Pancreas (tissue), 10 donors: ENCODE measurements around the gene KCNIP1. TPM values are rescaled to one million over a fixed set of nuclear protein-coding genes. Genes with fewer than 3 reads are reported as not detected.

Experiments
- ATAC-seq, 4 donors: fragments of 200-7000 bp; cut with Tn5 transposase; one replicate each; pipeline versions ENCODE4 v1.8.0 to v1.9.1; 2020; ENCODE audit warnings: mild to moderate bottlenecking in 4 of 4, moderate library complexity in 4 of 4
- DNase-seq, 6 donors: peaks; one replicate each; pipeline ENCODE4 v3.0.0-alpha.2; 2020
- FAIRE-seq: peaks from 2 replicates; lab custom pipeline; 2012; peaks lifted over from hg19 to GRCh38; lab: Jason Lieb, UNC
- H3K27ac ChIP-seq, 4 donors: fragments of 200-600 bp; sonication (generic); 1 replicate in 3 of 4; 2 replicates in 1 of 4; pipeline versions ENCODE4 v1.5.0 to v1.8.0; 2020
- H3K27me3 ChIP-seq, 4 donors: fragments of 200-600 bp; one replicate each; pipeline ENCODE4 v1.8.0; 2021
- H3K36me3 ChIP-seq, 3 donors: fragments of 200-600 bp; sonication (generic) in 1 of 3; one replicate each; pipeline versions ENCODE4 v1.5.0 to v1.8.0; 2020 to 2021
- H3K4me1 ChIP-seq, 3 donors: fragments of 200-600 bp; one replicate each; pipeline ENCODE4 v1.8.0; 2021
- H3K4me3 ChIP-seq, 4 donors: fragments of 200-600 bp; sonication (generic) in 2 of 4; one replicate each; pipeline versions ENCODE4 v1.5.0 to v1.8.0; 2020 to 2021
- H3K9me3 ChIP-seq, 4 donors: fragments of 200-600 bp; one replicate each; pipeline ENCODE4 v1.8.0; 2021
- WGBS, 2 donors: extraction: QIAGEN DNeasy Blood & Tissue Kit; methylation state at CpG; one replicate each; pipeline ENCODE4 v1.1.7; 2013; 5-methylcytosine and 5-hydroxymethylcytosine counted together
- intact Hi-C, 3 donors: fragments of 100-400 bp; cut with DNase I; formaldehyde crosslinking; loops; one replicate each; pipeline versions ENCODE4 v1.11.1 to v1.14.2; 2022
- polyA plus RNA-seq, 2 donors: library from polyadenylated mRNA; stranded (reverse); fragments of 200-250 nt; gene quantifications; one replicate each; pipeline ENCODE4 v1.2.3, GENCODE V29; 2013
- total RNA-seq, 6 donors: library from RNA; stranded (reverse); fragmentation: NEBNext Ultra II Directional in 4 of 6; extraction: Animal tissue kit (Norgen Biotek cat#: 25700) in 4 of 6; gene quantifications; one replicate each; pipeline versions ENCODE4 v1.2.1 to v1.2.4, GENCODE V29; 2021 to 2023
- TF ChIP-seq, protein P1 (sequence below), 4 donors: fragments of 200-600 bp; sonication (generic) in 3 of 4; IDR thresholded peaks; one replicate each; pipeline versions ENCODE4 v1.5.0 to v1.8.0; 2021; ENCODE audit warnings: antibody characterized with exemption in 4 of 4
- donor health status: healthy with polysubstance abuse.
- donor health status: DM: no; HTN: no; CAD: no; lungs with moderate emphysema.
- donor health status: DM: no; HTN: no; CAD: no.
- donor health status: control.
- donor health status: control.
- donor health status: Bipolar disorder and iron deficiency.
- donor health status: DM: yes; HTN: yes; CAD: no.
- donor health status: DM: no; HTN: no; CAD: no.
- donor health status: DM: no; HTN: no; CAD: no.
- donor health status: DM: yes; HTN: yes; CAD: no.

The KCNIP1 gene
- total and polyA plus RNA-seq, 8 donors = 0.31 to 10.3 (median 1.1) TPM

DNA sequence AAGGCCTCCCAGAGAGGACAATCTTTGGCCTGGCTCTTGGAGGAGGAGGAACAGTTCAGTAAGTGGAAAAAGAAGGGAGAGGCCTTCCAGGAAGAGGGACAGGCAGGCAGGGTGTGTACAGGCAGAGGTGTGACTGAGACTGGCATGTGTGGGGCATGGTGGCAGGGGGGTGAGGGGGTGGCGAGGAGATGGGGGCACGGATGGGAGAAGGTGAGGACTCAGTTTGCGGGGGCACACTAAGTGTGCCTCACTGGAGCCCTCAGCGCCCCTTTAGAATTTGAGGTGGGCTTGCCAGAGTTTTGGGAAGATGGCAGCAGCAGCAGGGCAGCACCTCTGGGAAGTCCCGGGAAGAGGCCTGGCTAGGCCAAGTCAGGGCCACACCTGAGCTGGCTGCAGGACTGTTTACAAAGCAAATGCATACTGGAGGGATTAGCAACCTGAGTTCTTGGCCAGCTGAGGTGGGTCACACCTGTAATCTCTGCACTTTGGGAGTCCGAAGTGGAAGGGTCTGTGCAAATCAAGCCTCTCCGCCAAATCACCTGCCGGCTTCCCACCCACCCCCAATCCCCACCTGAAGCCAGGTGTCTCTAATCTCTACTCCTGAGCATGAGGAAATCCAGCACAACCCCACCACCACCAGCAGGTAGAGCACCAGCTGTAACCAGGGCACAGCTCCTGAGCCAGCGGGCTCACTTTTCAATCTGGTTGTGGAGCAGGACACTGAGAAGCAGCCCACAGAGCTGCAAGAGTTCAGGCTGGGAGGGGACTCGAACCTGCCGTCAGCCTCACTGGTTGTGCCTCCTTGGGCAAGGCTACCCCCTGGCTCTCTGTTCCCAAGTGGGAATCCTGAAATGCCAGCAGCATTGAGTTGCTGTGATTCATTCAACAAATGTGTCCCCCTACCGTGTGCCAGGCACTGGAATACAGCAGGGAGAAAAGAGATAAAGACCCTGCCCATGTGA lies 269.5 kb downstream of the KCNIP1 start:
- Histone ChIP-seq H3K4me1 (peaks cover 0 to 3% (median 0%) of the 10 kb centered on the region in 3 donors), H3K27ac (peak overlapping the region in 2 of 4 donors; percentile 37), H3K9me3 (no peaks in the 10 kb centered on the region), H3K4me3 (no peak overlapping the region), H3K27me3 (no peaks in the 10 kb centered on the region), H3K36me3 (no peaks in the 10 kb centered on the region)
- FAIRE-seq (no peak), DNase-seq (peak in 4 of 6 donors; percentile 65 to 88 (median 72)), ATAC-seq (peak; percentile 83 to 94 (median 90))
- 61 to 77% methylated on average over 12 of the region's 12 CpGs for WGBS, 2 donors
- intact Hi-C loops = no loop called here
- TF ChIP-seq, protein P1, sequence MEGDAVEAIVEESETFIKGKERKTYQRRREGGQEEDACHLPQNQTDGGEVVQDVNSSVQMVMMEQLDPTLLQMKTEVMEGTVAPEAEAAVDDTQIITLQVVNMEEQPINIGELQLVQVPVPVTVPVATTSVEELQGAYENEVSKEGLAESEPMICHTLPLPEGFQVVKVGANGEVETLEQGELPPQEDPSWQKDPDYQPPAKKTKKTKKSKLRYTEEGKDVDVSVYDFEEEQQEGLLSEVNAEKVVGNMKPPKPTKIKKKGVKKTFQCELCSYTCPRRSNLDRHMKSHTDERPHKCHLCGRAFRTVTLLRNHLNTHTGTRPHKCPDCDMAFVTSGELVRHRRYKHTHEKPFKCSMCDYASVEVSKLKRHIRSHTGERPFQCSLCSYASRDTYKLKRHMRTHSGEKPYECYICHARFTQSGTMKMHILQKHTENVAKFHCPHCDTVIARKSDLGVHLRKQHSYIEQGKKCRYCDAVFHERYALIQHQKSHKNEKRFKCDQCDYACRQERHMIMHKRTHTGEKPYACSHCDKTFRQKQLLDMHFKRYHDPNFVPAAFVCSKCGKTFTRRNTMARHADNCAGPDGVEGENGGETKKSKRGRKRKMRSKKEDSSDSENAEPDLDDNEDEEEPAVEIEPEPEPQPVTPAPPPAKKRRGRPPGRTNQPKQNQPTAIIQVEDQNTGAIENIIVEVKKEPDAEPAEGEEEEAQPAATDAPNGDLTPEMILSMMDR (IDR thresholded peaks at IDR 0.05) = no peak

DNA sequence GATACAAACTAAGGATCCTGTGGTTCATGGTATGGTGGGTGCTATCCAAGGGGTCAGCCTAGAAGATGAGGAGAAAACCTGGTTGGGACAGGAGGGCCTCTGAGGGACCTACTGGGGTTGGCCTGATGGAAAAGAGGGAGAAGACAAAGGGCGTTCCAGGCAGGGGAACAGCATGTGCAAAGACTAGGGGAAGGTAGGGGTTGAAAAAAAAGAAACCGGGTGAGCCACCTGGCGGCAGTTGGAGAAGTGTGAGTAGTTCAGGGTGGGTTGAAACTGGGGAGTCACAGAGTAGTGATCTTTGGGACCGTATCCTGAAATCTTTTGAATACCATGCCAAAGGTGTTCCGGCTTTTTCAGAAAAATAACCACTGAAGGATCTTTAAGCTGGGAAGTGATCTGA lies 271.0 kb downstream of the KCNIP1 start:
- ATAC-seq = no peak
- H3K4me3 ChIP-seq = no peak overlapping the region
- H3K36me3 ChIP-seq = no peaks in the 10 kb centered on the region
- H3K27me3 ChIP-seq = no peaks in the 10 kb centered on the region
- WGBS, 2 donors = 94 to 96% methylated on average over 5 of the region's 5 CpGs
- TF ChIP-seq, protein P1 (IDR thresholded peaks at IDR 0.05) = no peak
- intact Hi-C loops = no loop called here
- no peak for FAIRE-seq
- no peak overlapping the region for H3K27ac ChIP-seq
- DNase-seq = no peak
- H3K9me3 ChIP-seq = no peaks in the 10 kb centered on the region
- H3K4me1 ChIP-seq = peaks cover 0 to 3% (median 0%) of the 10 kb centered on the region in 3 donors

DNA sequence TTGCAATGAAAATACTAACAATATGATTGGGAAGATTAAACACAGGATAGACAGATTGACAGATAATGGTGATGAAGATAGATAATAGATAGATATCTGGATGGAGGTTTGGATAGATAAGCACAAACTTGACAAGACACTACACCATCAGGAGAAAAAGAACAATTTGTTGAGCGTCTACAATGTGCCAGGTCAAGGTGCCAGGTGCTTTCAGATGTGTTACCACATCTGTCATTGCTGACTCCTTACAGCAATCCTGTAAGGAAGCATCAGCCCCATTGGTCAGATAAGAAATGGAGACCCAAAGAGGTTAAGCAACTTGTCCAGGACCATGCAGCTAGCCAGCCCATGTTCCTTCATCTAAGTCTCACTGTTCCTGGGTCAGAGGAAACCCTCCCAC lies 278.1 kb downstream of the KCNIP1 start:
- DNase-seq (no peak), FAIRE-seq (no peak), ATAC-seq (no peak)
- H3K36me3 ChIP-seq = no peaks in the 10 kb centered on the region
- TF ChIP-seq, protein P1 (IDR thresholded peaks at IDR 0.05) = no peak
- H3K27ac ChIP-seq = no peak overlapping the region
- no peak overlapping the region for H3K4me3 ChIP-seq
- peaks cover 0 to 8% (median 0%) of the 10 kb centered on the region in 3 donors for H3K4me1 ChIP-seq
- H3K27me3 ChIP-seq = no peaks in the 10 kb centered on the region
- WGBS, 2 donors = 92% methylated on average over 1 of the region's 1 CpG
- H3K9me3 ChIP-seq = no peaks in the 10 kb centered on the region
- intact Hi-C loops = loop anchor here in 1 of 3 donors (10.0 kb wide), 1 partner anchor 137 kb away; no protein-coding TSS in a partner anchor

DNA sequence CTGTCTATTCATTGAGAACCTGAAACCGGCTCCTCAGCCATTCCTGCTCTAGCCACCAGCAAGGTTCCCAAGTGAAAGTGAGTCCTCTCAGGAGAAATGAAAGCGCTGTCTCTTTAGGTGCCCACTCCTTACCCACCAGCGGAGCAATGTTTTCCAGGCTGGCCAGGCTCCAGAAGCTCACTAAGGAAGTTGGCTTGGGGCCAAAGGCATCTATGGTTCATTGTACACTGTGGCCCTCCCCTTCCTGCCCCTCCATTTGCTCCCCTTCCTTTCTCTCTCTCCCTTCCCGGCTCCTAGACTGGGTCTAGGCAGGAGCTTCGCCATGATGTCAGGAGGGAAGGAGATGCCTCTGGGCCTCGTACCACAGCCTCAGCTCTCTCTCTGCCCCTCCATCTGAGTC lies 278.6 kb downstream of the KCNIP1 start:
- peak in 3 of 4 donors; percentile 53 to 56 (median 54) for ATAC-seq
- no peak overlapping the region for H3K27ac ChIP-seq
- 70 to 73% methylated on average over 6 of the region's 6 CpGs for WGBS, 2 donors

More for the DNA sequence above, 278.6 kb downstream of the KCNIP1 start:
- Histone ChIP-seq H3K27me3 (no peaks in the 10 kb centered on the region), H3K9me3 (no peaks in the 10 kb centered on the region), H3K4me3 (no peak overlapping the region), H3K36me3 (no peaks in the 10 kb centered on the region), H3K4me1 (peaks cover 0 to 8% (median 0%) of the 10 kb centered on the region in 3 donors)
- DNase-seq = peak in 2 of 6 donors; percentile 34 to 44
- intact Hi-C loops = loop anchor here in 1 of 3 donors (10.0 kb wide), 1 partner anchor 138 kb away; no protein-coding TSS in a partner anchor
- no peak for FAIRE-seq
- TF ChIP-seq, protein P1 (IDR thresholded peaks at IDR 0.05) = no peak
